WERI-Rb-1 (cell line): ENCODE data around the gene UHRF2.

Experiments
- DNase-seq: peaks from one replicate; pipeline ENCODE4 v3.0.0-alpha.2; 2020
- H3K27ac ChIP-seq: fragments of 250-450 bp; sonication (Bioruptor Pico); 2 replicates; pipeline ENCODE4 v1.5.1; 2020; ENCODE audit warnings: mild to moderate bottlenecking, moderate library complexity
- H3K27me3 ChIP-seq: fragments of 250-450 bp; sonication (Bioruptor Pico); 2 replicates; pipeline ENCODE4 v1.5.1; 2021; ENCODE audit warnings: mild to moderate bottlenecking, low read depth, moderate library complexity; ENCODE audit not compliant: insufficient read depth, severe bottlenecking
- H3K36me3 ChIP-seq: fragments of 250-450 bp; sonication (Bioruptor Pico); 2 replicates; pipeline ENCODE4 v1.5.1; 2020; ENCODE audit warnings: mild to moderate bottlenecking, moderate library complexity
- H3K4me3 ChIP-seq: 2 replicates; pipeline ENCODE4 v1.5.1; 2011; ENCODE audit warnings: low read depth, mild to moderate bottlenecking, control low read depth, low read length
- H3K9me3 ChIP-seq: fragments of 250-450 bp; sonication (Bioruptor Pico); 2 replicates; pipeline ENCODE4 v1.5.1; 2021; ENCODE audit warnings: mild to moderate bottlenecking, moderate library complexity; ENCODE audit not compliant: severe bottlenecking
- CTCF ChIP-seq: IDR thresholded peaks from 2 replicates; pipeline ENCODE4 v1.5.1; 2011; ENCODE audit warnings: low read depth, mild to moderate bottlenecking, control low read depth, inconsistent platforms, low read length

The UHRF2 gene

GRCh38 chr9:6383551-6384225, 29.3 kb upstream of the UHRF2 start:
- no peak for TF ChIP-seq CTCF
- H3K36me3 ChIP-seq, result no peaks in the 10 kb centered on the region
- no peaks in the 10 kb centered on the region for H3K9me3 ChIP-seq
- DNase-seq, result no peak
- H3K4me3 ChIP-seq, result no peak overlapping the region
- H3K27ac ChIP-seq, result no peak overlapping the region
- no peaks in the 10 kb centered on the region for H3K27me3 ChIP-seq

GRCh38 chr9:6384732-6385131, 28.3 kb upstream of the UHRF2 start:
- no peak for TF ChIP-seq CTCF
- Histone ChIP-seq H3K36me3 (no peaks in the 10 kb centered on the region), H3K27me3 (no peaks in the 10 kb centered on the region), H3K4me3 (no peak overlapping the region), H3K9me3 (no peaks in the 10 kb centered on the region), H3K27ac (no peak overlapping the region)
- DNase-seq, result no peak

- no peaks in the 10 kb centered on the region for H3K9me3 ChIP-seq
- no peak overlapping the region for H3K27ac ChIP-seq
- H3K36me3 ChIP-seq, result no peaks in the 10 kb centered on the region
- no peak for DNase-seq
- H3K27me3 ChIP-seq, result no peaks in the 10 kb centered on the region
- TF ChIP-seq CTCF, result no peak
- H3K4me3 ChIP-seq, result no peak overlapping the region
These were observed 13.9 kb upstream of the UHRF2 start for GRCh38 chr9:6399071-6399470.

GRCh38 chr9:6405371-6405770, 7.6 kb upstream of the UHRF2 start:
- DNase-seq, result no peak
- Histone ChIP-seq H3K9me3 (no peaks in the 10 kb centered on the region), H3K36me3 (no peaks in the 10 kb centered on the region), H3K4me3 (no peak overlapping the region), H3K27ac (no peak overlapping the region), H3K27me3 (no peaks in the 10 kb centered on the region)
- no peak for TF ChIP-seq CTCF

- no peaks in the 10 kb centered on the region for H3K36me3 ChIP-seq
- no peak overlapping the region for H3K4me3 ChIP-seq
- TF ChIP-seq CTCF, result no peak
- no peak for DNase-seq
- H3K27me3 ChIP-seq, result no peaks in the 10 kb centered on the region
- peaks cover 3% of the 10 kb centered on the region for H3K9me3 ChIP-seq
- H3K27ac ChIP-seq, result no peak overlapping the region
These were observed 5.2 kb upstream of the UHRF2 start for GRCh38 chr9:6407778-6408177.

- Histone ChIP-seq H3K9me3 (peaks cover 3% of the 10 kb centered on the region), H3K27ac (no peak overlapping the region), H3K4me3 (no peak overlapping the region), H3K36me3 (peaks cover under 1% of the 10 kb centered on the region), H3K27me3 (no peaks in the 10 kb centered on the region)
- no peak for DNase-seq
- no peak for TF ChIP-seq CTCF
These were observed 4.7 kb upstream of the UHRF2 start for GRCh38 chr9:6408320-6408719.
